ENCODE data around the gene EPHB2. TPM values are rescaled to one million over a fixed set of nuclear protein-coding genes. Genes with fewer than 3 reads are reported as not detected.
A peak's percentile ranks its signal among the peaks of the same experiment; 100 is the strongest.
"Not testable (repeated sequence)": the region's sequence is repeated elsewhere in the genome, so short reads cannot be mapped to it uniquely, and the experiment has no call there.

Gene EPHB2
- 3.6 and 4.3 TPM in 2 replicates for total RNA-seq (2014; rRNA removed; shearing (Covaris generic))

GRCh38 chr1:22710701-22711049 is at the start of gene EPHB2:
EPHB2 (plus strand) TSS chr1:22710839; CDS start chr1:22710983, 144 bp downstream.
- Histone ChIP-seq H3K4me1 (replicated peaks) (peaks cover 9% of the 10 kb centered on the region), H3K27me3 (replicated peaks) (peaks cover 20% of the 10 kb centered on the region), H3K27ac (no peak within 1 kb of the TSS), H3K9me3 (replicated peaks) (no peaks in the 10 kb centered on the region), H3K4me3 (peak within 1 kb of the TSS; percentile 38), H3K36me3 (no peaks in the 10 kb centered on the region)
- DNase-seq (ENCODE audit: low read depth in 1 of 2, low spot score in 2 of 2) = no peak

GRCh38 chr1:22661880-22662279 is 48.8 kb upstream of the EPHB2 start:
- H3K27me3 ChIP-seq (replicated peaks) = peaks cover 11% of the 10 kb centered on the region

GRCh38 chr1:22662318-22662717 is 48.3 kb upstream of the EPHB2 start:
- no peak for DNase-seq (ENCODE audit: low read depth in 1 of 2, low spot score in 2 of 2)

More at GRCh38 chr1:22661880-22662279, 48.8 kb upstream of the EPHB2 start:
- H3K36me3 ChIP-seq = no peaks in the 10 kb centered on the region
- H3K27ac ChIP-seq = no peak overlapping the region
- H3K9me3 ChIP-seq (replicated peaks) = no peaks in the 10 kb centered on the region
- H3K4me1 ChIP-seq (replicated peaks) = no peaks in the 10 kb centered on the region
- H3K4me3 ChIP-seq = no peak overlapping the region
- no peak for DNase-seq (ENCODE audit: low read depth in 1 of 2, low spot score in 2 of 2)

GRCh38 chr1:22662986-22663408 is 47.6 kb upstream of the EPHB2 start:
- H3K27ac ChIP-seq = no peak overlapping the region
- H3K27me3 ChIP-seq (replicated peaks) = peaks cover 14% of the 10 kb centered on the region; the same call in 1 of the 2 replicates
- no peaks in the 10 kb centered on the region for H3K9me3 ChIP-seq (replicated peaks)
- no peak overlapping the region for H3K4me3 ChIP-seq
- DNase-seq (ENCODE audit: low read depth in 1 of 2, low spot score in 2 of 2) = no peak
- no peaks in the 10 kb centered on the region for H3K36me3 ChIP-seq
- no peaks in the 10 kb centered on the region for H3K4me1 ChIP-seq (replicated peaks)

More at GRCh38 chr1:22662318-22662717, 48.3 kb upstream of the EPHB2 start:
- no peak overlapping the region for H3K4me3 ChIP-seq
- no peaks in the 10 kb centered on the region for H3K9me3 ChIP-seq (replicated peaks)
- H3K36me3 ChIP-seq = no peaks in the 10 kb centered on the region
- H3K27me3 ChIP-seq (replicated peaks) = peaks cover 10% of the 10 kb centered on the region
- no peaks in the 10 kb centered on the region for H3K4me1 ChIP-seq (replicated peaks)
- H3K27ac ChIP-seq = no peak overlapping the region

- no peak for DNase-seq (ENCODE audit: low read depth in 1 of 2, low spot score in 2 of 2)
Measured at GRCh38 chr1:22665752-22666151, 44.9 kb upstream of the EPHB2 start.

GRCh38 chr1:22666412-22666811 is 44.2 kb upstream of the EPHB2 start:
- Histone ChIP-seq H3K36me3 (no peaks in the 10 kb centered on the region), H3K27me3 (replicated peaks) (peaks cover 33% of the 10 kb centered on the region), H3K9me3 (replicated peaks) (no peaks in the 10 kb centered on the region), H3K27ac (no peak overlapping the region), H3K4me3 (no peak overlapping the region), H3K4me1 (replicated peaks) (no peaks in the 10 kb centered on the region)
- DNase-seq (ENCODE audit: low read depth in 1 of 2, low spot score in 2 of 2) = no peak

More at GRCh38 chr1:22665752-22666151, 44.9 kb upstream of the EPHB2 start:
- H3K27ac ChIP-seq = no peak overlapping the region
- peaks cover 33% of the 10 kb centered on the region for H3K27me3 ChIP-seq (replicated peaks)
- no peaks in the 10 kb centered on the region for H3K36me3 ChIP-seq
- no peaks in the 10 kb centered on the region for H3K9me3 ChIP-seq (replicated peaks)
- H3K4me1 ChIP-seq (replicated peaks) = no peaks in the 10 kb centered on the region
- H3K4me3 ChIP-seq = no peak overlapping the region

GRCh38 chr1:22668840-22669239 is 41.8 kb upstream of the EPHB2 start:
- not testable (repeated sequence) for H3K4me3 ChIP-seq; DNase-seq (ENCODE audit: low read depth in 1 of 2, low spot score in 2 of 2); H3K9me3 ChIP-seq (replicated peaks); H3K4me1 ChIP-seq (replicated peaks); H3K27ac ChIP-seq; H3K36me3 ChIP-seq
- H3K27me3 ChIP-seq (replicated peaks) = peaks cover 34% of the 10 kb centered on the region

- Histone ChIP-seq H3K27me3 (replicated peaks) (peaks cover 39% of the 10 kb centered on the region), H3K4me3 (no peak overlapping the region), H3K9me3 (replicated peaks) (no peaks in the 10 kb centered on the region), H3K27ac (no peak overlapping the region), H3K36me3 (no peaks in the 10 kb centered on the region), H3K4me1 (replicated peaks) (no peaks in the 10 kb centered on the region)
- DNase-seq (ENCODE audit: low read depth in 1 of 2, low spot score in 2 of 2) = no peak
Measured at GRCh38 chr1:22670352-22670975, 40.2 kb upstream of the EPHB2 start.

GRCh38 chr1:22671999-22672398 is 38.6 kb upstream of the EPHB2 start:
- H3K9me3 ChIP-seq (replicated peaks) = no peaks in the 10 kb centered on the region
- no peak for DNase-seq (ENCODE audit: low read depth in 1 of 2, low spot score in 2 of 2)
- H3K27ac ChIP-seq = no peak overlapping the region
- no peaks in the 10 kb centered on the region for H3K36me3 ChIP-seq
- peaks cover 39% of the 10 kb centered on the region for H3K27me3 ChIP-seq (replicated peaks)
- no peaks in the 10 kb centered on the region for H3K4me1 ChIP-seq (replicated peaks)
- H3K4me3 ChIP-seq = no peak overlapping the region

- peaks cover 24% of the 10 kb centered on the region for H3K27me3 ChIP-seq (replicated peaks)
- H3K4me3 ChIP-seq = no peak overlapping the region
- DNase-seq (ENCODE audit: low read depth in 1 of 2, low spot score in 2 of 2) = peak in 1 of 2 experiments; percentile 46
- no peak overlapping the region for H3K27ac ChIP-seq
- H3K36me3 ChIP-seq = no peaks in the 10 kb centered on the region
- no peaks in the 10 kb centered on the region for H3K9me3 ChIP-seq (replicated peaks)
- H3K4me1 ChIP-seq (replicated peaks) = no peaks in the 10 kb centered on the region
Measured at GRCh38 chr1:22673486-22674409, 36.9 kb upstream of the EPHB2 start.

- no peak for DNase-seq (ENCODE audit: low read depth in 1 of 2, low spot score in 2 of 2)
Measured at GRCh38 chr1:22674410-22674749, 36.3 kb upstream of the EPHB2 start.

GRCh38 chr1:22676151-22676550 is 34.5 kb upstream of the EPHB2 start:
- not testable (repeated sequence) for H3K9me3 ChIP-seq (replicated peaks); H3K27ac ChIP-seq; H3K4me3 ChIP-seq; H3K4me1 ChIP-seq (replicated peaks); H3K36me3 ChIP-seq; DNase-seq (ENCODE audit: low read depth in 1 of 2, low spot score in 2 of 2)
- peaks cover 11% of the 10 kb centered on the region for H3K27me3 ChIP-seq (replicated peaks)

More at GRCh38 chr1:22674410-22674749, 36.3 kb upstream of the EPHB2 start:
- H3K36me3 ChIP-seq = no peaks in the 10 kb centered on the region
- no peak overlapping the region for H3K27ac ChIP-seq
- no peaks in the 10 kb centered on the region for H3K9me3 ChIP-seq (replicated peaks)
- no peaks in the 10 kb centered on the region for H3K4me1 ChIP-seq (replicated peaks)
- H3K4me3 ChIP-seq = no peak overlapping the region
- peaks cover 24% of the 10 kb centered on the region for H3K27me3 ChIP-seq (replicated peaks)

GRCh38 chr1:22676916-22677583 is 33.6 kb upstream of the EPHB2 start:
- DNase-seq (ENCODE audit: low read depth in 1 of 2, low spot score in 2 of 2) = no peak
- Histone ChIP-seq H3K27ac (no peak overlapping the region), H3K27me3 (replicated peaks) (peaks cover 11% of the 10 kb centered on the region), H3K36me3 (no peaks in the 10 kb centered on the region), H3K9me3 (replicated peaks) (no peaks in the 10 kb centered on the region), H3K4me3 (no peak overlapping the region), H3K4me1 (replicated peaks) (no peaks in the 10 kb centered on the region)
